ENCODE data around the gene GCNT3.

The GCNT3 gene

GRCh38 chr15:59647085-59647484 lies 35.5 kb downstream of the GCNT3 start:
- peaks cover 31% of the 10 kb centered on the region for H3K36me3 ChIP-seq (ENCODE audit: control insufficient read depth, insufficient read depth, low read length)
- no peak overlapping the region for H3K27ac ChIP-seq (ENCODE audit: insufficient read depth, low read depth, low read length, poor library complexity, severe bottlenecking)
- no peaks in the 10 kb centered on the region for H3K4me1 ChIP-seq (ENCODE audit: control insufficient read depth, insufficient read depth, low read length)
- no peaks in the 10 kb centered on the region for H3K27me3 ChIP-seq (ENCODE audit: control insufficient read depth, insufficient read depth, low read length, poor library complexity, severe bottlenecking)
- no peaks in the 10 kb centered on the region for H3K9me3 ChIP-seq (ENCODE audit: control insufficient read depth, low read length)
- WGBS, 2 experiments, result 88 to 100% methylated on average over 1 of the region's 1 CpG
- no peak overlapping the region for H3K4me3 ChIP-seq (ENCODE audit: insufficient read depth, low read depth, low read length)

GRCh38 chr15:59649603-59650002 lies 38.0 kb downstream of the GCNT3 start:
- Histone ChIP-seq H3K27me3 (ENCODE audit: control insufficient read depth, insufficient read depth, low read length, poor library complexity, severe bottlenecking) (no peaks in the 10 kb centered on the region), H3K9me3 (ENCODE audit: control insufficient read depth, low read length) (no peaks in the 10 kb centered on the region), H3K36me3 (ENCODE audit: control insufficient read depth, insufficient read depth, low read length) (peaks cover 27% of the 10 kb centered on the region), H3K27ac (ENCODE audit: insufficient read depth, low read depth, low read length, poor library complexity, severe bottlenecking) (no peak overlapping the region), H3K4me3 (ENCODE audit: insufficient read depth, low read depth, low read length) (no peak overlapping the region), H3K4me1 (ENCODE audit: control insufficient read depth, insufficient read depth, low read length) (no peaks in the 10 kb centered on the region)

- H3K27ac ChIP-seq (ENCODE audit: insufficient read depth, low read depth, low read length, poor library complexity, severe bottlenecking), result no peak overlapping the region
- H3K36me3 ChIP-seq (ENCODE audit: control insufficient read depth, insufficient read depth, low read length), result peaks cover 19% of the 10 kb centered on the region
- H3K27me3 ChIP-seq (ENCODE audit: control insufficient read depth, insufficient read depth, low read length, poor library complexity, severe bottlenecking), result no peaks in the 10 kb centered on the region
- no peaks in the 10 kb centered on the region for H3K9me3 ChIP-seq (ENCODE audit: control insufficient read depth, low read length)
- WGBS, 2 experiments, result 82 to 89% methylated on average over 1 of the region's 1 CpG
- H3K4me1 ChIP-seq (ENCODE audit: control insufficient read depth, insufficient read depth, low read length), result peaks cover 7% of the 10 kb centered on the region
- H3K4me3 ChIP-seq (ENCODE audit: insufficient read depth, low read depth, low read length), result no peak overlapping the region
These were observed 42.5 kb downstream of the GCNT3 start for GRCh38 chr15:59654046-59654445.

GRCh38 chr15:59656897-59657634 lies 45.5 kb downstream of the GCNT3 start, which contains the start of gene GTF2A2:
TSS of gene GTF2A2 (minus strand) at chr15:59657515. CDS start at chr15:59652277, 5,238 bp downstream.
- H3K36me3 ChIP-seq (ENCODE audit: control insufficient read depth, insufficient read depth, low read length), result peaks cover under 1% of the 10 kb centered on the region
- H3K27me3 ChIP-seq (ENCODE audit: control insufficient read depth, insufficient read depth, low read length, poor library complexity, severe bottlenecking), result no peaks in the 10 kb centered on the region
- H3K27ac ChIP-seq (ENCODE audit: insufficient read depth, low read depth, low read length, poor library complexity, severe bottlenecking), result peak within 1 kb of the TSS; percentile 55
- 0% methylated on average over 59 of the region's 59 CpGs for WGBS, 2 experiments
- H3K9me3 ChIP-seq (ENCODE audit: control insufficient read depth, low read length), result no peaks in the 10 kb centered on the region
- peak within 1 kb of the TSS; percentile 86 for H3K4me3 ChIP-seq (ENCODE audit: insufficient read depth, low read depth, low read length)
- peaks cover 7% of the 10 kb centered on the region for H3K4me1 ChIP-seq (ENCODE audit: control insufficient read depth, insufficient read depth, low read length)

- Histone ChIP-seq H3K27ac (ENCODE audit: insufficient read depth, low read depth, low read length, poor library complexity, severe bottlenecking) (no peak overlapping the region), H3K9me3 (ENCODE audit: control insufficient read depth, low read length) (no peaks in the 10 kb centered on the region), H3K4me3 (ENCODE audit: insufficient read depth, low read depth, low read length) (peak overlapping the region; percentile 86), H3K36me3 (ENCODE audit: control insufficient read depth, insufficient read depth, low read length) (no peaks in the 10 kb centered on the region), H3K27me3 (ENCODE audit: control insufficient read depth, insufficient read depth, low read length, poor library complexity, severe bottlenecking) (no peaks in the 10 kb centered on the region), H3K4me1 (ENCODE audit: control insufficient read depth, insufficient read depth, low read length) (peaks cover 7% of the 10 kb centered on the region)
- WGBS, 2 experiments, result 74 to 76% methylated on average over 23 of the region's 23 CpGs
These were observed 46.1 kb downstream of the GCNT3 start for GRCh38 chr15:59657635-59658125.

- H3K9me3 ChIP-seq (ENCODE audit: control insufficient read depth, low read length), result no peaks in the 10 kb centered on the region
- 95% methylated on average over 1 of the region's 1 CpG; no CpG with 5 or more reads in 1 of the 2 experiments for WGBS, 2 experiments
- peaks cover 5% of the 10 kb centered on the region for H3K36me3 ChIP-seq (ENCODE audit: control insufficient read depth, insufficient read depth, low read length)
- H3K27me3 ChIP-seq (ENCODE audit: control insufficient read depth, insufficient read depth, low read length, poor library complexity, severe bottlenecking), result no peaks in the 10 kb centered on the region
- H3K4me3 ChIP-seq (ENCODE audit: insufficient read depth, low read depth, low read length), result no peak overlapping the region
- no peak overlapping the region for H3K27ac ChIP-seq (ENCODE audit: insufficient read depth, low read depth, low read length, poor library complexity, severe bottlenecking)
- peaks cover 7% of the 10 kb centered on the region for H3K4me1 ChIP-seq (ENCODE audit: control insufficient read depth, insufficient read depth, low read length)
These were observed 47.8 kb downstream of the GCNT3 start for GRCh38 chr15:59659366-59659765.

- H3K4me1 ChIP-seq (ENCODE audit: control insufficient read depth, insufficient read depth, low read length), result no peaks in the 10 kb centered on the region
- 96 to 98% methylated on average over 1 of the region's 1 CpG for WGBS, 2 experiments
- H3K4me3 ChIP-seq (ENCODE audit: insufficient read depth, low read depth, low read length), result no peak overlapping the region
- peaks cover 5% of the 10 kb centered on the region for H3K36me3 ChIP-seq (ENCODE audit: control insufficient read depth, insufficient read depth, low read length)
- no peak overlapping the region for H3K27ac ChIP-seq (ENCODE audit: insufficient read depth, low read depth, low read length, poor library complexity, severe bottlenecking)
- H3K9me3 ChIP-seq (ENCODE audit: control insufficient read depth, low read length), result no peaks in the 10 kb centered on the region
- H3K27me3 ChIP-seq (ENCODE audit: control insufficient read depth, insufficient read depth, low read length, poor library complexity, severe bottlenecking), result no peaks in the 10 kb centered on the region
These were observed 50.7 kb downstream of the GCNT3 start for GRCh38 chr15:59662260-59662659.

- Histone ChIP-seq H3K27ac (ENCODE audit: insufficient read depth, low read depth, low read length, poor library complexity, severe bottlenecking) (no peak overlapping the region), H3K9me3 (ENCODE audit: control insufficient read depth, low read length) (no peaks in the 10 kb centered on the region), H3K36me3 (ENCODE audit: control insufficient read depth, insufficient read depth, low read length) (peaks cover 15% of the 10 kb centered on the region), H3K4me1 (ENCODE audit: control insufficient read depth, insufficient read depth, low read length) (no peaks in the 10 kb centered on the region), H3K4me3 (ENCODE audit: insufficient read depth, low read depth, low read length) (no peak overlapping the region), H3K27me3 (ENCODE audit: control insufficient read depth, insufficient read depth, low read length, poor library complexity, severe bottlenecking) (no peaks in the 10 kb centered on the region)
- WGBS, 2 experiments, result 100% methylated on average over 1 of the region's 8 CpGs
These were observed 57.0 kb downstream of the GCNT3 start for GRCh38 chr15:59668556-59668955.

Data from ectodermal cell (in vitro differentiated cells).